ENCODE measurements around the gene ENDOV.

Gene ENDOV

GRCh38 chr17:80393961-80394360 lies 21.0 kb upstream of the ENDOV start:
- TF ChIP-seq, protein P1, sequence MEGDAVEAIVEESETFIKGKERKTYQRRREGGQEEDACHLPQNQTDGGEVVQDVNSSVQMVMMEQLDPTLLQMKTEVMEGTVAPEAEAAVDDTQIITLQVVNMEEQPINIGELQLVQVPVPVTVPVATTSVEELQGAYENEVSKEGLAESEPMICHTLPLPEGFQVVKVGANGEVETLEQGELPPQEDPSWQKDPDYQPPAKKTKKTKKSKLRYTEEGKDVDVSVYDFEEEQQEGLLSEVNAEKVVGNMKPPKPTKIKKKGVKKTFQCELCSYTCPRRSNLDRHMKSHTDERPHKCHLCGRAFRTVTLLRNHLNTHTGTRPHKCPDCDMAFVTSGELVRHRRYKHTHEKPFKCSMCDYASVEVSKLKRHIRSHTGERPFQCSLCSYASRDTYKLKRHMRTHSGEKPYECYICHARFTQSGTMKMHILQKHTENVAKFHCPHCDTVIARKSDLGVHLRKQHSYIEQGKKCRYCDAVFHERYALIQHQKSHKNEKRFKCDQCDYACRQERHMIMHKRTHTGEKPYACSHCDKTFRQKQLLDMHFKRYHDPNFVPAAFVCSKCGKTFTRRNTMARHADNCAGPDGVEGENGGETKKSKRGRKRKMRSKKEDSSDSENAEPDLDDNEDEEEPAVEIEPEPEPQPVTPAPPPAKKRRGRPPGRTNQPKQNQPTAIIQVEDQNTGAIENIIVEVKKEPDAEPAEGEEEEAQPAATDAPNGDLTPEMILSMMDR (IDR thresholded peaks at IDR 0.05; ENCODE audit: insufficient read depth, low read length, missing control alignments): no peak
- DNase-seq (ENCODE audit: low read depth, low spot score): no peak
- H3K4me3 ChIP-seq (ENCODE audit: low read depth, low read length): no peak overlapping the region
- CTCF ChIA-PET: no interaction called here
- POLR2A ChIA-PET: no interaction called here

DNA sequence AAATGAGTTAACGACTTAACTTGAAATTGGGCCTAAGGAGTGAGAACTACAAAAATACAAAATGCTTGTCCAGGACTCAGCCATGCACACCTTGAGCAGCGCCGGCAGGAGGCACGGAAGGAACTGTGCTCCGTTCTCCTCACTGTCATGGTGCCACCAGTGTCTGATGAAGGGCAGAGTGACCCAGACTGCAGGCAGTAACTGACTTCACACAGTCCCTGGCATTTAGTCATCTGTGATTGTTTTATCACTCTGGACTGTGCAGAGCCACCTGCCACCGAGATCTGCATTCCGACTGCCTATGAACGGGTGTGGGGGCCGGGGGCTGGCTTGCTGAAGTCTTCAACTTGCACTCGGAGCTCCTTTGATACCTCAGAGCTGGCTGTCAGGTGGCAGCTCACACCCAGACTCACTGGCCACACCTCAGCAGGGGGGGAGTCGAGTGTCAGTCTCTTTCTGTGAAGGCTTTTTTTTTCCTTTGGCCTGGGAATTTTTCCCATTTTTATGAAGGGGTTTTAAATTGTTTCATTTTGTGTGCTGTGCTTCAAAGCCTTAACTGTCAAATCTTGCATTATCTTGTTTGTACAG lies 20.2 kb upstream of the ENDOV start:
- no peak overlapping the region for H3K4me3 ChIP-seq (ENCODE audit: low read depth, low read length)
- TF ChIP-seq, protein P1 (IDR thresholded peaks at IDR 0.05; ENCODE audit: insufficient read depth, low read length, missing control alignments): no peak
- POLR2A ChIA-PET: interaction anchor here (0.7 kb wide), 1 partner anchor 33 kb away, joined by 3 read pairs; no protein-coding TSS in a partner anchor
- CTCF ChIA-PET: interaction anchor here (0.6 to 1.0 kb wide), 2 partner anchors 200 to 594 kb away, joined by 3 to 4 read pairs; no protein-coding TSS in a partner anchor
- DNase-seq (ENCODE audit: low read depth, low spot score): no peak

DNA sequence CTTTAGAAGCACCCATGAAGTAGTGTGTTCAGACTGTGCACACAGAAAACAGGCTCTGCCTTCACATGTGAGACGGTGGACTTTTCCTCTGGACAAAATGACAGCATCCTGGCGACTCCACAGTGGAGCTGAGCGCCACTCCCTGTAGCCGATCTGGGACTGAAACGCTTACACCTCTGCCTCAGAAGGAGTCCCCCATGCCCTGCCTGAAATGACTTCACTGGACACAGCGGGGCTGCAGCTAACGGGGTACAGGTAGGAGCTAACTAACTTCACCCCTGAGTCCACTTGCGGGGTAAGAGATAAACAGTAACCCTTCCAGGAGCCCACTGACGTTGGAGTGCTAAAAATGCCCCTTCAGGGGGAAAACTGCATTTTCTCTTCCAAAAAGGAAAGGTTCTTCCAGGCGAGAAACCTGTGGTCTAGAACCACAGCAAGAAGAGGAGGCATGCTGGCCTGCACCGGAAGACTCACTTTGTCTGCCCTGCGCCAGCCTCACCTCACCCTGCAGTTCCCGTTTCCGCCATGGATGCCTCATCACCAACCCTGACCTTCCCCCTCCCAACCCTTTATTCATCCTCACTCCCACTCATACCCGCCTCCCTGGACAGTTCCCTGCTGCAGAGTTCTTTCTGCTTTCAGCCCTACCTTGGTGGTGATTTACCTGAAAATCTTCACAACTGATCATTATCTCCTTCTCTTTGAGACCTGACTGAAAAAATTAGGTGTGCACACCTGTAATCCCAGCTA lies 19.4 kb upstream of the ENDOV start:
- DNase-seq (ENCODE audit: low read depth, low spot score): no peak
- no peak overlapping the region for H3K4me3 ChIP-seq (ENCODE audit: low read depth, low read length)
- TF ChIP-seq, protein P1 (IDR thresholded peaks at IDR 0.05; ENCODE audit: insufficient read depth, low read length, missing control alignments): no peak
- ChIA-PET POLR2A (interaction anchor here (0.6 to 0.7 kb wide), 2 partner anchors 33 to 1324 kb away, joined by 3 read pairs; no protein-coding TSS in a partner anchor), CTCF (interaction anchor here (0.6 to 1.0 kb wide), 2 partner anchors 201 to 593 kb away, joined by 3 to 4 read pairs; no protein-coding TSS in a partner anchor)

GRCh38 chr17:80396157-80397033 lies 18.6 kb upstream of the ENDOV start:
- TF ChIP-seq, protein P1 (IDR thresholded peaks at IDR 0.05; ENCODE audit: insufficient read depth, low read length, missing control alignments): no peak
- ChIA-PET POLR2A (interaction anchor here (0.6 kb wide), 1 partner anchor 1325 kb away, joined by 3 read pairs; no protein-coding TSS in a partner anchor), CTCF (interaction anchor here (0.6 kb wide), 1 partner anchor 10 kb away, joined by 3 read pairs; no protein-coding TSS in a partner anchor)
- DNase-seq (ENCODE audit: low read depth, low spot score): no peak
- no peak overlapping the region for H3K4me3 ChIP-seq (ENCODE audit: low read depth, low read length)

DNA sequence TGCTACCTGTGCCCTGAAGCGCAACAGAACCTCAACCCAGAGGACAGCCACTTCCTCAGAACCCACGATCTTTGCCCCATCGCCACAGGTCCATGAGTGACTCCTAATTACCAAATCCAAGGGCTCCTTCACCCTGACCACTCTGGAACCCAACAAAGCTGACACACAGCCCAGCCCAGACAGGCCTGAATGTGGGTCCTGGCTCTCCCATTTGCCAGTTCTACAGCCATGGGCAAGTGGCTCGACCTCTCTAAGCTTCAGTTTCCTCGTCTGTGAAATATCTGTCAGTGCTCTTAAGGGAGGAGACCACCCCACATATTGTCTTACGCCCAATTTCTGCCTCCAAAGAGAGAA lies 18.0 kb upstream of the ENDOV start:
- DNase-seq (ENCODE audit: low read depth, low spot score): no peak
- TF ChIP-seq, protein P1 (IDR thresholded peaks at IDR 0.05; ENCODE audit: insufficient read depth, low read length, missing control alignments): no peak
- H3K4me3 ChIP-seq (ENCODE audit: low read depth, low read length): no peak overlapping the region
- ChIA-PET POLR2A (no interaction called here), CTCF (no interaction called here)

Data from AG04449 (cell line).